HL-60/S4 treated with retinoic acid at 250 ng/mL for 4 days and 3 days (cell line): ENCODE data around the gene VGLL4.

Experiments used
- in situ Hi-C: fragments of 300-500 bp; cut with MboI; formaldehyde crosslinking; loops from 2 replicates; pipeline ENCODE4 v1.7.0; 2022; ENCODE audit warnings: low sequenced_read_pairs

Gene VGLL4

GRCh38 chr3:11654166-11654565, 10.5 kb upstream of the VGLL4 start:
- in situ Hi-C loops: loop anchor here (25.0 kb wide), 4 partner anchors 292 to 892 kb away; no protein-coding TSS in a partner anchor

DNA sequence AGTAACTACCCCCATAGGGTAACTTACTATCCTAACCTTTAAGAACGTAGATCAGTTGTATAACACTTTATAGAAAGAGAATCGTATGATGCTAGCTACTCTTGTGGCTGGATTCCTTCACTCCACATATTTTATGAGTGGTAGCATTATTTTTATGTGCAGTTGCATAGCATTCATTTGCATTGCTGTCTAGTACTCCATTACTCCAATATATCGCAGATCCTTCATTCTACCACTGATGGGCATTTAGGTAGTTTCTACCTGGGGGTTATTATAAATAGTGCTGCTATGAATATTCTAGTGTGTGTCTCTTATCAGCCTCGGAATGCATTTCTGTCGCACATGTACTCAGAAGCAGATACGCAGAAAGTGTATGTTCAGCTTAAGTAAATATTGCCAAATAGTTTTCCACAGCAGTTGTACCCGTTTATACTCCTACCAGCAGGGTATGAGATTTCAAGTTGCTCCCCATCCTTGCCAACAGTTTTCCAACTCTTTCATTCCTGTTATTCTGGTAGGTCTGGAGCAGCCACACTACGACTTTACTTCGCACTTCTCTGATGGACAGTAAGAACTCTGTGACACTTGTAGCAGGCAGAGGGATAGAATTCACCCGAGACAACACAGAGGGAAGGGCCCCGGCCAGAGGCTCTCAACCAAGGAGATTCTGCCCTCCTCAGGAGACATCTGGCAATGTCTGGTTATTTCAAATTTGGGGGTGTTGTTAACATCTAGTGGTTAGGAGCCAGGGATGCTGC, 9.8 kb upstream of the VGLL4 start:
- in situ Hi-C loops: loop anchor here (25.0 kb wide), 4 partner anchors 291 to 891 kb away; no protein-coding TSS in a partner anchor

GRCh38 chr3:11651900-11652299, 8.2 kb upstream of the VGLL4 start:
- in situ Hi-C loops: loop anchor here (25.0 kb wide), 4 partner anchors 290 to 890 kb away; no protein-coding TSS in a partner anchor

DNA sequence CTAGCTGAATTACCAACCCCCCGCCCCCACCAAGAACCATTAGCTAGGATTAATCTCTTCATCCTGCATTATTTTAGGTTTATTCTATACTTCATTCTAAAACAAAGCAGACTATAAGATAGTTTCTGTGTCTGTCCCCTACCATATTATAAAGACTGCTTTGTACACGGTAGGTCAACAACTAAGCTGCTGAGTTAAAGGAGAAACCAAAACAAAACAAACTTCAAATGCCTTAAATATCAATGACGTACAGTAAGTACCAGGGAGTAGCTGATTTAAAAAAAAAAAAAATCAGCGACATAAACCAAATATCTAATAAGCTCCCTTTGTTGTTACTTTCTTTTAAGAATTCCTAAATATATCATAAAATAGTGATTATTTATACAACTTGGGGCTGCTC, 7.8 kb upstream of the VGLL4 start:
- in situ Hi-C loops: loop anchor here (25.0 kb wide), 4 partner anchors 289 to 889 kb away; no protein-coding TSS in a partner anchor

DNA sequence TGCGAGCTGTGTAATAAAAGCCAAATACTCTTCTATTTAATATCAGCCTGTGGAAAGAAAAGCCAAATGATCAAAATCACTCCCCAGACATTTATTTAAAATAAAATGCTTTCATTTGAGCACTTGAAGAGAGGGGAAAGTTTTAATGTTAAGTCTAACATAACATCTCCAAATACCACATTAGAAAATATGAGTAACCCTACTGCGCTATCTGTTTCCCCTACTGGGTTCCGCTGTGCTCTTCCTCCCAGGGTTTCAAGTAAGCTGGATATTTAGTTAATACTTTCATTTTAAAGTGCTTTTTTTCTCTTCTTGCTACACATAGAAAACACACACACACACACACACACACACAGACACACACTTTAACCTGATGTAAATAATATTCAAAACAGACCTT, 6.7 kb upstream of the VGLL4 start:
- in situ Hi-C loops: loop anchor here (25.0 kb wide), 4 partner anchors 288 to 888 kb away; no protein-coding TSS in a partner anchor

DNA sequence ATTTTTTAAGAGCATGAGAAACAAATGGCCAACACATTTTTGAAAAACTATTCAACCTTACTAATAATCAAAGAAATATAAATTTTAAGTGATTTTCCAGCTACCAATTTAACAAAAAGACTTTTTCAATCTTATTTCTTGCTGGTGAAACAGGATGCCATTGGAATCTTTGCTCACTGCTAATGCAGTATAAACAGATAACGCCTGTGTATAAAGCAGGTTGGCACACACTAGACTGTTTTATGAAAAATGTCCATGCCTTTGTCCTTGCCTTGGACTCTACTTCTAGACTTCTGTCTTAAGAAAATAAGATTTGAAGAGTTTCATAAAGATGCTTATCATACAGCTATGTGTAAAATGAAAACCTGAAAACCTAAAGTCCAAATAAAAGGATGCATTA, 5.0 kb upstream of the VGLL4 start:
- in situ Hi-C loops: no loop called here

- in situ Hi-C loops: no loop called here
Measured at GRCh38 chr3:11643201-11643603, 513 bp downstream of the VGLL4 start.

- in situ Hi-C loops: no loop called here
Measured at GRCh38 chr3:11642431-11643191, 1.1 kb downstream of the VGLL4 start.

GRCh38 chr3:11641683-11642430, 1.9 kb downstream of the VGLL4 start:
- in situ Hi-C loops: no loop called here

- in situ Hi-C loops: no loop called here
Measured at GRCh38 chr3:11641316-11641682, 2.4 kb downstream of the VGLL4 start.

GRCh38 chr3:11640009-11640673, 3.6 kb downstream of the VGLL4 start:
- in situ Hi-C loops: no loop called here

DNA sequence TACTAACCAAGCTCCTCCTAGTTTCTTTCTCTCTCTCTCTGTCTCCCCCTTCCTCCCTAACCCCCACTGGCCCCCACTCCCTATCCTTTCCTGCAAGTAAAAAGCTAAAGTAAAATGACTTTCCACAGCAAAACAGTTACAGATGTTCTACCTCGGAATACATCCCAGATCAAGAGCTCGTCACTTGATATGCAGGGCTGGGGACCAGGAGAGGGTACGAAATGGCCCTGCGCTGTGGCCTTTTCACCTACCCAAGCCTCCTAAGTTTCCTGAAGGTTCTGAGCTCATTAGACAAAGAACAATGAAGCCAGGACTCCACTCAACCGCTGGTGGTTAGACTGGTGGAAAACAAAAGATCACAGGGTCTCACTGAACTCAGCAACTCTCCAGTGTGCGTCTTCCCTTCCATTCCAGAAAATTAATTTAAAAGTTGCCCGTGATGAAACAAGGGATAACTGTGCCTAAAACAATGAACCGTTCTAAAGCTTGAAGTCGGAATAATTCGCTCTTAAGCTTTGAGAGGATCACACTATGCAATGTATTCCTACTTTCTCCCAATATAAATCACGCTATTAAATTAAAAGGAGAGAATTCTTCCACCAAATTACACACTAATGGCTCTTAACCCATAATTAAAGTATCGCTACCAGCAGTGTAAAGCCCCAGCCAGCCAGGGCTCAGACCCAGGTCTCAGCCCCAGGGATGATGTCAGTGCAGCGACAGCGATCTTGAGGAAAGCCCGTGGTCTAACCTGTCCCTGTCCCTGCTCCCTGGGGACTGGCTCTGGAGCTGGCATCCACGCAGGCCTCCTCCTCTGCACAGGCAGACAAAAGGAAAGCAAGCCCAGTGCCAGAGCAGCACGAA, 5.0 kb downstream of the VGLL4 start:
- in situ Hi-C loops: no loop called here

GRCh38 chr3:11637901-11638458, 5.7 kb downstream of the VGLL4 start:
- in situ Hi-C loops: no loop called here

GRCh38 chr3:11636394-11636770, 7.3 kb downstream of the VGLL4 start:
- in situ Hi-C loops: no loop called here

GRCh38 chr3:11635680-11636393, 7.9 kb downstream of the VGLL4 start:
- in situ Hi-C loops: no loop called here

DNA sequence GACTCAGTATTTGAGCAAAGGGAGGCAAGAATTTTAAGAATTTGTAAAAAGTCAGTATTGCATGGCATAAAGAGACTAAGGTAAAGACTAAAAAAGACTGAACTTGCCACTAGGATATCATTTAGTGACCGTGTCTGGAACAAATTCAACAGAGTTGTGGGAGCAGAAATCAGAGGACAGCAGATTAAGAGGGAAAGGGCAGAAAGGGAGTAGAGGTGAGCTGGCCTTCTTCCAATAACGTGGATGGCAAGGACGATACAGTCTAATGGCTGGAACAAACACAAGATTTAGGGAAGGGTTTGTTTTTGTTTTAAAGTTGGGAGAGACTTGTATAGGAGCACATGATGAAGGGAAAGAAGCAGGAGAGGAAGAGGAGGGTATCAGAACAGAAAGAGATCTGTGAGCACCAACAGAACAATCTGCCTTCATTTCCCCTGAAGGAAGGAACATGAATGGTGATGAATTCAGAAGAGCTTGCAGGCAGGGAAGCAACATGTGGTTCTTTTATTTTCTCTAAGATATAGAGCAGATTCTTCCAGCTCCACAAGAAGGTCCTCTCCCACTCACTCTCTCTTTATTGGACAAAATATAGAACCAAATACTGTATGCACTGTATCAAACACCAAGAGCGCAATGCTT, 8.6 kb downstream of the VGLL4 start:
- in situ Hi-C loops: no loop called here

DNA sequence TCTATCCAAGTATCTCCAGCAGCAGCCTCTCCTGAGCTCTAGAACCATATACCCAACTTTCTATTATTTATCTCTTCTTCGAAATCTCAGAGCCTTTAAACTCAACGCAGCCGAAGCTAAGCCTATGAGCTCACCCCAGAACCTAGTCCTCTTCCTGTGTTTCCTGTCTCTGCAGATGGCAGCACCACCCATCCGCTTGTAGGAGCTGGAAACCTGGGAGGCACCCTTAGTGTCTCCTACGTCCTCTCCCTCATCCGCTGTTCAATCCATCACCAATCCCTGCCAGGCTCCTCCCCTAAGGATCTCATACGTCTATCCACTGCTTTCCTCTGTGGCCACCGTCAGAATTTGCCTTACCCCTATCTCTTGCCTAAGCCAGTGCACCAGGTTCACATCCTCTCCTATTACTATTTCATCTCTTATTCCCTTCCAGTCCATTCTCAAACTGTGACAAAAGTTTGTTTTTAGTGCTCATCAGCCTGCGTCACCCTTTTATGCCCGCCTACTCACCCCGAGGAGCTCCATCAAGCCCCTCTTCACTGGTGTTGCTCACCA, 9.6 kb downstream of the VGLL4 start:
- in situ Hi-C loops: no loop called here

DNA sequence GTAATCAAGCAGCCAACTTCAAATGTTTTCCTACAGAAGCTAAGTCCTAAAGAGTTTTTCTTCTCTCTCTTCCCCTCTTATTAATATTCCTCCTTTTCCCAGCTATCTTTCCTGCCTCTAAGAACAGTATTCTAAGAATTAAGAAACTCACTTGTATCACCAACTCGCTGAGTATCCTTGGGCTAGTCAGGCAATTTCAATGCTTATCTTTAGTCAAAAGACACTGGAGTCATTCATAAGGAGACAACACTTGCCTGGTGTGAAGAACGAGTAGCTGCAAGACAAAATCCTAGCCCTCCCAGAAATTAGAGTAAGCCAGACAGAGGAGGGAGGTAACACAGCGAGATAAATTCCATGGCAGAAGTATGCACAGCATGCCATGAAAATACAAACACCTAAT, 10.7 kb downstream of the VGLL4 start:
- in situ Hi-C loops: no loop called here
